GM12801 (cell line): ENCODE measurements around the gene TAL1.
A peak's percentile ranks its signal among the peaks of the same experiment; 100 is the strongest.

Experiments
- TF ChIP-seq, protein P1 (sequence below): IDR thresholded peaks from one replicate; pipeline ENCODE4 v1.5.1; 2011; ENCODE audit warnings: control low read depth; ENCODE audit not compliant: insufficient read length; ENCODE audit errors: extremely low read depth

TAL1 gene

GRCh38 chr1:47175227-47175934, 56.6 kb downstream of the TAL1 start:
- TF ChIP-seq, protein P1, sequence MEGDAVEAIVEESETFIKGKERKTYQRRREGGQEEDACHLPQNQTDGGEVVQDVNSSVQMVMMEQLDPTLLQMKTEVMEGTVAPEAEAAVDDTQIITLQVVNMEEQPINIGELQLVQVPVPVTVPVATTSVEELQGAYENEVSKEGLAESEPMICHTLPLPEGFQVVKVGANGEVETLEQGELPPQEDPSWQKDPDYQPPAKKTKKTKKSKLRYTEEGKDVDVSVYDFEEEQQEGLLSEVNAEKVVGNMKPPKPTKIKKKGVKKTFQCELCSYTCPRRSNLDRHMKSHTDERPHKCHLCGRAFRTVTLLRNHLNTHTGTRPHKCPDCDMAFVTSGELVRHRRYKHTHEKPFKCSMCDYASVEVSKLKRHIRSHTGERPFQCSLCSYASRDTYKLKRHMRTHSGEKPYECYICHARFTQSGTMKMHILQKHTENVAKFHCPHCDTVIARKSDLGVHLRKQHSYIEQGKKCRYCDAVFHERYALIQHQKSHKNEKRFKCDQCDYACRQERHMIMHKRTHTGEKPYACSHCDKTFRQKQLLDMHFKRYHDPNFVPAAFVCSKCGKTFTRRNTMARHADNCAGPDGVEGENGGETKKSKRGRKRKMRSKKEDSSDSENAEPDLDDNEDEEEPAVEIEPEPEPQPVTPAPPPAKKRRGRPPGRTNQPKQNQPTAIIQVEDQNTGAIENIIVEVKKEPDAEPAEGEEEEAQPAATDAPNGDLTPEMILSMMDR: peak; percentile 90

DNA sequence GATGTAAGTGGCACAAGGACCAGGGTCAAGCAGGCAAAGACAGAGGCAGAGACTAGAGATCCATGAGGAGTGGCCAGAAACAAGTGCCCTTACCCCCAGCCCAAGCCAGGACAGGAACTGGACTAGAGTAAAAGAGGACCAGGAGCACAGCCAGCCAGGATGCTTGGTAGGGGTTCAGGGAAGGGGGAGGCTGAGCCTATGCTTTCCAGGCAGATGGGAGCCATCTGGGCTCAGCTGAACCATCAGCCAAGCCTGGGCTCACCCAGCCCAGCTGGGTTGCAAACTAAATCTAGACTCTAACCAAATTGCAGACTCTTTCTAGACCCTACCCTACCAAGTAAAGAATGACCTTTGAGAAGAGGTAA, 57.4 kb downstream of the TAL1 start:
- TF ChIP-seq, protein P1: no peak

- TF ChIP-seq, protein P1: no peak
Observed at GRCh38 chr1:47172782-47173181, 59.2 kb downstream of the TAL1 start.
